ENCODE data around the gene SLITRK1.

- TF ChIP-seq SIN3A (IDR thresholded peaks at IDR 0.05; ENCODE audit: borderline replicate concordance, insufficient read depth, low read length), result no peak
- no peak for TF ChIP-seq TAF1 (IDR thresholded peaks at IDR 0.05; ENCODE audit: borderline replicate concordance, insufficient read depth, low read length)
- TF ChIP-seq REST (IDR thresholded peaks at IDR 0.05; ENCODE audit: insufficient read depth in 1 of 2, low read depth in 2 of 2, low read length in 2 of 2), result peak; percentile 92 to 95
- TF ChIP-seq POLR2AphosphoS5 (IDR thresholded peaks at IDR 0.05; ENCODE audit: low read depth, low read length), result no peak
These were observed at the start of gene SLITRK1 for GRCh38 chr13:83881917-83882605.

All from PFSK-1 (cell line).